Stimulated activated CD4-positive, alpha-beta T cell treated with anti-CD3 and anti-CD28 coated beads, Interleukin-12 subunit alpha, Interleukin-12 subunit beta, amount 100 ng/mL, for 24 hours (primary cell): ENCODE data around the gene PDE4D.
"Not testable (repeated sequence)": the region's sequence is repeated elsewhere in the genome, so short reads cannot be mapped to it uniquely, and the experiment has no call there.

ENCODE experiments used
- DNase-seq, 2 experiments: peaks; one replicate each; pipeline ENCODE4 v3.0.0-alpha.2; 2020; ENCODE audit warnings: low read depth in 2 of 2

The PDE4D gene

GRCh38 chr5:59703789-59704188 is 189.7 kb downstream of the PDE4D start:
- no peak for DNase-seq

GRCh38 chr5:59698207-59699178 is 195.0 kb downstream of the PDE4D start:
- DNase-seq, result no peak

GRCh38 chr5:59694411-59694810 is 199.1 kb downstream of the PDE4D start:
- no peak for DNase-seq

- DNase-seq, result no peak
These were observed 199.8 kb downstream of the PDE4D start for GRCh38 chr5:59693492-59694309.

GRCh38 chr5:59685793-59686192 is 207.7 kb downstream of the PDE4D start:
- DNase-seq, result no peak

GRCh38 chr5:59685191-59685530 is 208.4 kb downstream of the PDE4D start:
- no peak for DNase-seq

GRCh38 chr5:59684388-59685190 is 208.9 kb downstream of the PDE4D start:
- DNase-seq, result no peak

- no peak for DNase-seq
These were observed 210.2 kb downstream of the PDE4D start for GRCh38 chr5:59683311-59683710.

- DNase-seq, result no peak
These were observed 211.0 kb downstream of the PDE4D start for GRCh38 chr5:59682542-59682941.

- no peak for DNase-seq
These were observed 214.6 kb downstream of the PDE4D start for GRCh38 chr5:59678943-59679342.

- no peak for DNase-seq
These were observed 218.8 kb downstream of the PDE4D start for GRCh38 chr5:59674763-59675162.

GRCh38 chr5:59673438-59674058 is 220.0 kb downstream of the PDE4D start:
- DNase-seq, result no peak

GRCh38 chr5:59666440-59667068 is 227.0 kb downstream of the PDE4D start:
- DNase-seq, result no peak

- not testable (repeated sequence) for DNase-seq
These were observed 227.7 kb downstream of the PDE4D start for GRCh38 chr5:59665832-59666203.

- DNase-seq, result no peak
These were observed 228.3 kb downstream of the PDE4D start for GRCh38 chr5:59665086-59665831.

GRCh38 chr5:59661954-59662615 is 231.4 kb downstream of the PDE4D start:
- no peak for DNase-seq

- no peak for DNase-seq
These were observed 232.2 kb downstream of the PDE4D start for GRCh38 chr5:59661311-59661710.

GRCh38 chr5:59660737-59661136 is 232.8 kb downstream of the PDE4D start:
- no peak for DNase-seq

- DNase-seq, result no peak
These were observed 236.9 kb downstream of the PDE4D start for GRCh38 chr5:59656351-59657254.
